Measurements from ENCODE around the gene NOCT. TPM values are rescaled to one million over a fixed set of nuclear protein-coding genes. Genes with fewer than 3 reads are reported as not detected.
A peak's percentile ranks its signal among the peaks of the same experiment; 100 is the strongest.

NOCT gene
- total and polyA plus RNA-seq, 2 of the 8 experiments (the other 6 are each of a cell fraction or from before 2014, with no cell fraction given) = 10.4 to 45.5 TPM

GRCh38 chr4:139083956-139084803, 68.6 kb downstream of the NOCT start (continued):
- TF ChIP-seq YY1 (IDR thresholded peaks at IDR 0.05; ENCODE audit: low read depth, low read length) (peak; percentile 84), PHF8 (conservative IDR thresholded peaks at IDR 0.05; ENCODE audit: low read depth, low read length) (peak; percentile 23; the same call in 1 of the 2 replicates), MAX (IDR thresholded peaks at IDR 0.05) (peak; percentile 78), KDM4A (IDR thresholded peaks at IDR 0.05; ENCODE audit: low read depth, low read length, severe bottlenecking) (peak; percentile 37), JUN (IDR thresholded peaks at IDR 0.05; ENCODE audit: low read depth, low read length) (no peak), SP4 (IDR thresholded peaks at IDR 0.05; ENCODE audit: low read length) (no peak), POU5F1 (IDR thresholded peaks at IDR 0.05; ENCODE audit: low read depth, low read length) (no peak), TBP (IDR thresholded peaks at IDR 0.05; ENCODE audit: low read depth, low read length) (peak; percentile 66; the same call in 1 of the 2 replicates), TAF1 (IDR thresholded peaks at IDR 0.05; ENCODE audit: low read depth, low read length) (peak; percentile 69), CREB1 (IDR thresholded peaks at IDR 0.05) (peak; percentile 52), RBBP5 (IDR thresholded peaks at IDR 0.05; ENCODE audit: borderline replicate concordance, low read depth, low read length) (peak; percentile 73; the same call in 1 of the 2 replicates), EP300 (IDR thresholded peaks at IDR 0.05; ENCODE audit: borderline replicate concordance in 1 of 2, low read depth in 2 of 2, low read length in 2 of 2) (peak in 1 of 2 experiments; percentile 70; a peak in 1 of 3 replicates), BCL11A (IDR thresholded peaks at IDR 0.05; ENCODE audit: low read depth in 2 of 2, low read length in 2 of 2) (no peak), CTCF (IDR thresholded peaks at IDR 0.05; ENCODE audit: control extremely low read depth in 1 of 3, insufficient read depth in 1 of 3, low read depth in 1 of 3, low read length in 3 of 3) (peak; percentile 14 to 32 (median 23); a peak in 3 of 4 replicates), ATF2 (IDR thresholded peaks at IDR 0.05; ENCODE audit: low read length) (no peak), POLR2A (IDR thresholded peaks at IDR 0.05; ENCODE audit: control extremely low read depth in 1 of 2, low read depth in 2 of 2, low read length in 2 of 2) (peak in 1 of 2 experiments; percentile 25; a peak in 2 of 3 replicates), SIN3A (conservative IDR thresholded peaks at IDR 0.05 in 1 of 2, IDR thresholded peaks at IDR 0.05 in 1 of 2; ENCODE audit: low read depth in 1 of 2, low read length in 2 of 2) (no peak; a peak in 1 of 4 replicates), POLR2AphosphoS5 (IDR thresholded peaks at IDR 0.05; ENCODE audit: low read depth, low read length) (peak; percentile 50)

Data from H1 (cell line).